Skeletal muscle satellite cell (primary cell): ENCODE results near the gene ARHGEF7.

ENCODE experiments used
- H3K27me3 ChIP-seq: 2 replicates; pipeline ENCODE4 v1.7.0; 2013; ENCODE audit warnings: low read length; ENCODE audit not compliant: control insufficient read depth, insufficient read depth
- H3K36me3 ChIP-seq: 2 replicates; pipeline ENCODE4 v1.7.0; 2013; ENCODE audit warnings: mild to moderate bottlenecking, control low read depth, low read length; ENCODE audit not compliant: insufficient read depth
- H3K4me1 ChIP-seq: 2 replicates; pipeline ENCODE4 v1.7.0; 2013; ENCODE audit warnings: low read length; ENCODE audit not compliant: control insufficient read depth, insufficient read depth
- H3K4me2 ChIP-seq: 2 replicates; pipeline ENCODE4 v1.7.0; 2013; ENCODE audit warnings: mild to moderate bottlenecking, low read length
- H3K4me3 ChIP-seq: 2 replicates; pipeline ENCODE4 v1.7.0; 2013; ENCODE audit warnings: low read length
- H3K9ac ChIP-seq: 2 replicates; pipeline ENCODE4 v1.7.0; 2013; ENCODE audit warnings: mild to moderate bottlenecking, low read depth, low read length, moderate library complexity
- H3K9me3 ChIP-seq: replicated peaks from 2 replicates; pipeline ENCODE4 v1.7.0; 2013; ENCODE audit warnings: mild to moderate bottlenecking, control low read depth, low read length

Gene ARHGEF7

GRCh38 chr13:111239764-111240670 lies 124.9 kb downstream of the ARHGEF7 start:
- H3K4me2 ChIP-seq = no peak overlapping the region
- H3K9me3 ChIP-seq = no peaks in the 10 kb centered on the region
- H3K4me3 ChIP-seq = no peak overlapping the region
- H3K9ac ChIP-seq = no peak overlapping the region
- H3K27me3 ChIP-seq = no peaks in the 10 kb centered on the region
- H3K36me3 ChIP-seq = peaks cover 15% of the 10 kb centered on the region
- H3K4me1 ChIP-seq = no peaks in the 10 kb centered on the region

GRCh38 chr13:111241006-111241755 lies 126.1 kb downstream of the ARHGEF7 start:
- Histone ChIP-seq H3K4me3 (no peak overlapping the region), H3K4me2 (no peak overlapping the region), H3K27me3 (no peaks in the 10 kb centered on the region), H3K4me1 (no peaks in the 10 kb centered on the region), H3K9me3 (no peaks in the 10 kb centered on the region), H3K9ac (no peak overlapping the region), H3K36me3 (peaks cover 25% of the 10 kb centered on the region)

GRCh38 chr13:111241862-111242261 lies 126.8 kb downstream of the ARHGEF7 start:
- Histone ChIP-seq H3K9ac (no peak overlapping the region), H3K27me3 (no peaks in the 10 kb centered on the region), H3K4me3 (no peak overlapping the region), H3K4me1 (no peaks in the 10 kb centered on the region), H3K9me3 (no peaks in the 10 kb centered on the region), H3K4me2 (no peak overlapping the region), H3K36me3 (peaks cover 31% of the 10 kb centered on the region)

- Histone ChIP-seq H3K4me3 (no peak overlapping the region), H3K9ac (no peak overlapping the region), H3K36me3 (peaks cover 35% of the 10 kb centered on the region), H3K4me1 (no peaks in the 10 kb centered on the region), H3K27me3 (no peaks in the 10 kb centered on the region), H3K9me3 (no peaks in the 10 kb centered on the region), H3K4me2 (no peak overlapping the region)
These were observed 127.5 kb downstream of the ARHGEF7 start for GRCh38 chr13:111242585-111242984.

GRCh38 chr13:111243981-111244380 lies 128.9 kb downstream of the ARHGEF7 start:
- no peaks in the 10 kb centered on the region for H3K4me1 ChIP-seq
- H3K36me3 ChIP-seq = peaks cover 46% of the 10 kb centered on the region
- no peaks in the 10 kb centered on the region for H3K9me3 ChIP-seq
- no peak overlapping the region for H3K4me3 ChIP-seq
- no peak overlapping the region for H3K9ac ChIP-seq
- H3K4me2 ChIP-seq = no peak overlapping the region
- no peaks in the 10 kb centered on the region for H3K27me3 ChIP-seq

- Histone ChIP-seq H3K9me3 (no peaks in the 10 kb centered on the region), H3K4me3 (no peak overlapping the region), H3K9ac (no peak overlapping the region), H3K36me3 (peaks cover 53% of the 10 kb centered on the region), H3K4me2 (no peak overlapping the region), H3K27me3 (no peaks in the 10 kb centered on the region), H3K4me1 (no peaks in the 10 kb centered on the region)
These were observed 130.7 kb downstream of the ARHGEF7 start for GRCh38 chr13:111245576-111246384.

- no peak overlapping the region for H3K9ac ChIP-seq
- no peaks in the 10 kb centered on the region for H3K9me3 ChIP-seq
- peaks cover 63% of the 10 kb centered on the region for H3K36me3 ChIP-seq
- H3K4me3 ChIP-seq = no peak overlapping the region
- H3K27me3 ChIP-seq = no peaks in the 10 kb centered on the region
- H3K4me2 ChIP-seq = no peak overlapping the region
- peaks cover 5% of the 10 kb centered on the region for H3K4me1 ChIP-seq
These were observed 132.4 kb downstream of the ARHGEF7 start for GRCh38 chr13:111247552-111247951.

GRCh38 chr13:111248822-111249221 lies 133.7 kb downstream of the ARHGEF7 start:
- H3K4me1 ChIP-seq = peaks cover 17% of the 10 kb centered on the region
- no peak overlapping the region for H3K4me3 ChIP-seq
- peaks cover 63% of the 10 kb centered on the region for H3K36me3 ChIP-seq
- no peaks in the 10 kb centered on the region for H3K9me3 ChIP-seq
- no peaks in the 10 kb centered on the region for H3K27me3 ChIP-seq
- no peak overlapping the region for H3K9ac ChIP-seq
- no peak overlapping the region for H3K4me2 ChIP-seq

- peaks cover 57% of the 10 kb centered on the region for H3K36me3 ChIP-seq
- no peak overlapping the region for H3K4me2 ChIP-seq
- H3K27me3 ChIP-seq = no peaks in the 10 kb centered on the region
- no peak overlapping the region for H3K4me3 ChIP-seq
- H3K9ac ChIP-seq = no peak overlapping the region
- H3K9me3 ChIP-seq = no peaks in the 10 kb centered on the region
- peaks cover 18% of the 10 kb centered on the region for H3K4me1 ChIP-seq
These were observed 134.7 kb downstream of the ARHGEF7 start for GRCh38 chr13:111249637-111250360.

- Histone ChIP-seq H3K9ac (no peak overlapping the region), H3K4me2 (no peak overlapping the region), H3K36me3 (peaks cover 53% of the 10 kb centered on the region), H3K9me3 (no peaks in the 10 kb centered on the region), H3K4me3 (no peak overlapping the region), H3K4me1 (peaks cover 18% of the 10 kb centered on the region), H3K27me3 (no peaks in the 10 kb centered on the region)
These were observed 136.7 kb downstream of the ARHGEF7 start for GRCh38 chr13:111251646-111252445.
